HG02970 (cell line): ENCODE results near the gene AIM2.
"Not testable (repeated sequence)": the region's sequence is repeated elsewhere in the genome, so short reads cannot be mapped to it uniquely, and the experiment has no call there.

Experiments used
- ATAC-seq: cut with Tn5 transposase; IDR thresholded peaks from one replicate; pipeline ENCODE4 v1.9.1; 2021; ENCODE audit warnings: mild to moderate bottlenecking, moderate library complexity, moderate number of reproducible peaks; ENCODE audit not compliant: unreplicated experiment, low FRiP score

Gene AIM2

GRCh38 chr1:159026841-159027240 is 49.7 kb downstream of the AIM2 start:
- not testable (repeated sequence) for ATAC-seq

- ATAC-seq = no peak
These were observed 51.5 kb downstream of the AIM2 start for GRCh38 chr1:159025043-159025442.

- ATAC-seq = no peak
These were observed 52.8 kb downstream of the AIM2 start for GRCh38 chr1:159023723-159024122.

GRCh38 chr1:159015440-159015909 is 61.1 kb downstream of the AIM2 start:
- ATAC-seq = peak; percentile 59

GRCh38 chr1:159014851-159015250 is 61.7 kb downstream of the AIM2 start:
- ATAC-seq = no peak

GRCh38 chr1:159014003-159014571 is 62.5 kb downstream of the AIM2 start:
- ATAC-seq = no peak

- peak; percentile 37 for ATAC-seq
These were observed 64.1 kb downstream of the AIM2 start for GRCh38 chr1:159012495-159012894.
